Sigmoid colon (tissue), 4 donors: ENCODE data around the gene UFD1.

ENCODE experiments used
- EP300 ChIP-seq, 4 donors: sonication (generic); formaldehyde crosslinking; IDR thresholded peaks; one replicate each; pipeline ENCODE4 v1.6.1; 2017; ENCODE audit warnings: antibody characterized with exemption in 4 of 4
- POLR2A ChIP-seq, 2 donors: fragments of 450-650 bp; IDR thresholded peaks; one replicate each; pipeline ENCODE4 v1.6.1; 2016; ENCODE audit warnings: antibody characterized with exemption in 2 of 2, mild to moderate bottlenecking in 2 of 2, moderate library complexity in 2 of 2
- POLR2AphosphoS5 ChIP-seq, 4 donors: sonication (generic); formaldehyde crosslinking; IDR thresholded peaks; one replicate each; pipeline ENCODE4 v1.6.1; 2017; ENCODE audit warnings: antibody characterized with exemption in 4 of 4
- TF ChIP-seq, protein P1 (sequence below), 4 experiments: fragments of 450-650 bp in 3 of 4; fragments of 200-600 bp in 1 of 4; IDR thresholded peaks; one replicate each; pipeline ENCODE4 v1.5.1; 2016 to 2019; ENCODE audit warnings: antibody characterized with exemption in 4 of 4, mild to moderate bottlenecking in 3 of 4, moderate library complexity in 2 of 4

DNA sequence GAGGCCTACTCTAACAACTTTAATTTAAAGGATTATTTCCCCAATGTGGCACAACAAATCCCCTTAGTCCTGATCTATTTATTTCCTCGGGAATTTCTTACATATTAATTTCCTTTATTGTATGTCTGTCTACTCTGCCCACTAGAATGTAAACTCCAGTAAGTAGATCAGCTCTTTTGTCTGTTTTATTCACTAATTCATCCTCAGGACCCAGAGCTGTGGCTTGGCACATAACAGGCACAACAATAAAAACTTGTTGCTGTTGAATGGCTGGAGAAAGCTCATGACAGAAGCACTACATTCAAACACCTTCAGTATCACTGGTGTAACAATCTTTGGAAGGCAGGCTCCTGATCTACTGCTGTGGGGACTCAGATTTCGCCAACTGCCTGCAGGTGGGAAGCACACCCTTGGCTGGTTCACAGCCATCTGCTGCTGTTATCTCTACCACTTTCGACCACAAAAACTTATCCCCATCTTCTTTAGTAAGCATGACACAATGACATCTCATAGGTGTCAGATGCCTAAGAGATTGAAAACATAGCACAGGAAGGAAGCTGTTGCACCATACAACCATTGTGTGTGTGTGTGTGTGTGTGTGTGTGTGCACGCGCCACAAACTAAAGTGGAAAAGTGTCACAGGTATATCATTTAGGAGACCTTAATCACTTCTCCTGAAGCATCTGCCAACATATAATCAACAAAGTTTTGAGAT, 59.4 kb downstream of the UFD1 start:
- TF ChIP-seq, protein P1, sequence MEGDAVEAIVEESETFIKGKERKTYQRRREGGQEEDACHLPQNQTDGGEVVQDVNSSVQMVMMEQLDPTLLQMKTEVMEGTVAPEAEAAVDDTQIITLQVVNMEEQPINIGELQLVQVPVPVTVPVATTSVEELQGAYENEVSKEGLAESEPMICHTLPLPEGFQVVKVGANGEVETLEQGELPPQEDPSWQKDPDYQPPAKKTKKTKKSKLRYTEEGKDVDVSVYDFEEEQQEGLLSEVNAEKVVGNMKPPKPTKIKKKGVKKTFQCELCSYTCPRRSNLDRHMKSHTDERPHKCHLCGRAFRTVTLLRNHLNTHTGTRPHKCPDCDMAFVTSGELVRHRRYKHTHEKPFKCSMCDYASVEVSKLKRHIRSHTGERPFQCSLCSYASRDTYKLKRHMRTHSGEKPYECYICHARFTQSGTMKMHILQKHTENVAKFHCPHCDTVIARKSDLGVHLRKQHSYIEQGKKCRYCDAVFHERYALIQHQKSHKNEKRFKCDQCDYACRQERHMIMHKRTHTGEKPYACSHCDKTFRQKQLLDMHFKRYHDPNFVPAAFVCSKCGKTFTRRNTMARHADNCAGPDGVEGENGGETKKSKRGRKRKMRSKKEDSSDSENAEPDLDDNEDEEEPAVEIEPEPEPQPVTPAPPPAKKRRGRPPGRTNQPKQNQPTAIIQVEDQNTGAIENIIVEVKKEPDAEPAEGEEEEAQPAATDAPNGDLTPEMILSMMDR (IDR thresholded peaks at IDR 0.05) = no peak
- no peak for TF ChIP-seq EP300 (IDR thresholded peaks at IDR 0.05)
- no peak for TF ChIP-seq POLR2AphosphoS5 (IDR thresholded peaks at IDR 0.05)
- TF ChIP-seq POLR2A (IDR thresholded peaks at IDR 0.05) = no peak
